Heart left ventricle (tissue), 13 donors: ENCODE data around the gene MRTFA.

ENCODE experiments used
- CTCF ChIP-seq, 12 donors: fragments of 200-600 bp; sonication (generic) in 4 of 12; IDR thresholded peaks; one replicate each; pipeline versions ENCODE4 v1.5.0 to v1.8.0; 2018 to 2022; ENCODE audit warnings: antibody characterized with exemption in 12 of 12, mild to moderate bottlenecking in 5 of 12
- POLR2A ChIP-seq, 2 donors: fragments of 450-650 bp; IDR thresholded peaks; one replicate each; pipeline ENCODE4 v1.6.1; 2017; ENCODE audit warnings: antibody characterized with exemption in 2 of 2, mild to moderate bottlenecking in 2 of 2, moderate library complexity in 2 of 2
- donor health status: ischemic (EF 13 %, LVEDD 7.1; RV severe dilation, severe dysfunction).
- donor health status: DM: no; HTN: yes; CAD: no.
- donor health status: DM: no; HTN: no; CAD: no.
- donor health status: ischemic (EF 25% LVEDD 6.9; RV normal size, moderate dysfunction).
- donor health status: ischemic (EF 25% LVEDD 5.7; RV mildly dilated, moderate dysfunction).
- donor health status: ischemic (EF 35%, LVEDD 5.7; RV mildly dilated, moderate dysfunction).
- donor health status: nonischemic (EF 11% LVEDD 7.7; RV severe dilation, severe dysfunction).
- donor health status: DM: yes; HTN: yes; CAD: no.
- donor health status: PGD.
- donor health status: ischemic (EF 29% LVEDD 5.4; RV normal size, mild dysfunction).
- donor health status: nonischemic (EF 23%, LVEDD 6.1; RV moderate dilation, normal function).

- TF ChIP-seq CTCF (IDR thresholded peaks at IDR 0.05) (no peak), POLR2A (IDR thresholded peaks at IDR 0.05) (no peak)
Observed at GRCh38 chr22:40361100-40361499, 275.4 kb downstream of the MRTFA start.
